Chondrocyte (in vitro differentiated cells): ENCODE results near the gene GALK2. TPM values are rescaled to one million over a fixed set of nuclear protein-coding genes. Genes with fewer than 3 reads are reported as not detected.

Source experiments
- DNase-seq: peaks from one replicate; pipeline ENCODE4 v3.0.0; 2021; ENCODE audit warnings: mixed read lengths, low spot score
- H3K27ac Mint-ChIP-seq: one replicate; pipeline ENCODE4 v1.8.0; 2021; ENCODE audit warnings: mild to moderate bottlenecking, moderate library complexity, mixed read lengths; ENCODE audit not compliant: unreplicated experiment
- H3K27me3 Mint-ChIP-seq: 2 replicates; pipeline ENCODE4 v1.8.0; 2021; ENCODE audit warnings: low read depth, mixed read lengths
- H3K36me3 Mint-ChIP-seq: 2 replicates; pipeline ENCODE4 v1.8.0; 2021; ENCODE audit warnings: low read depth, mixed read lengths
- H3K4me1 Mint-ChIP-seq: 2 replicates; pipeline ENCODE4 v1.8.0; 2021; ENCODE audit warnings: low read depth, mild to moderate bottlenecking, mixed read lengths
- H3K4me3 Mint-ChIP-seq: one replicate; pipeline ENCODE4 v1.8.0; 2021; ENCODE audit warnings: mild to moderate bottlenecking, moderate library complexity, mixed read lengths; ENCODE audit not compliant: unreplicated experiment
- H3K9me3 Mint-ChIP-seq: 2 replicates; pipeline ENCODE4 v1.8.0; 2021; ENCODE audit warnings: low read depth, mixed read lengths
- CTCF ChIP-seq: fragments of 200-600 bp; sonication (generic); IDR thresholded peaks from 2 replicates; pipeline ENCODE4 v1.5.0; 2021; ENCODE audit warnings: antibody characterized with exemption, mild to moderate bottlenecking, moderate library complexity
- total RNA-seq: library from RNA; stranded (reverse); gene quantifications from 3 replicates; pipeline ENCODE4 v1.2.1, GENCODE V29; 2021

Gene GALK2
- total RNA-seq, 1 donor from 2014 or later: 14.8 TPM

- peaks cover 5% of the 10 kb centered on the region for H3K36me3 Mint-ChIP-seq
- TF ChIP-seq CTCF: peak; percentile 42
- no peaks in the 10 kb centered on the region for H3K27me3 Mint-ChIP-seq
- peak overlapping the region; percentile 31 for H3K4me3 Mint-ChIP-seq
- no peak for DNase-seq
- peaks cover 54% of the 10 kb centered on the region for H3K4me1 Mint-ChIP-seq
- H3K9me3 Mint-ChIP-seq: peaks cover 3% of the 10 kb centered on the region
- H3K27ac Mint-ChIP-seq: peak overlapping the region; percentile 91
These were observed 100.7 kb downstream of the GALK2 start for GRCh38 chr15:49270541-49271421.

- H3K27ac Mint-ChIP-seq: no peak overlapping the region
- no peak for TF ChIP-seq CTCF
- H3K36me3 Mint-ChIP-seq: peaks cover 1% of the 10 kb centered on the region
- no peaks in the 10 kb centered on the region for H3K9me3 Mint-ChIP-seq
- H3K27me3 Mint-ChIP-seq: no peaks in the 10 kb centered on the region
- H3K4me1 Mint-ChIP-seq: peaks cover 59% of the 10 kb centered on the region
- DNase-seq: no peak
- H3K4me3 Mint-ChIP-seq: no peak overlapping the region
These were observed 103.8 kb downstream of the GALK2 start for GRCh38 chr15:49273734-49274318.

GRCh38 chr15:49278751-49279150 is 108.7 kb downstream of the GALK2 start:
- H3K36me3 Mint-ChIP-seq: peaks cover 7% of the 10 kb centered on the region
- H3K27me3 Mint-ChIP-seq: no peaks in the 10 kb centered on the region
- H3K4me1 Mint-ChIP-seq: peaks cover 38% of the 10 kb centered on the region
- TF ChIP-seq CTCF: no peak
- no peaks in the 10 kb centered on the region for H3K9me3 Mint-ChIP-seq
- DNase-seq: no peak
- H3K27ac Mint-ChIP-seq: no peak overlapping the region
- H3K4me3 Mint-ChIP-seq: no peak overlapping the region

GRCh38 chr15:49279521-49280456 is 109.7 kb downstream of the GALK2 start:
- Mint-ChIP-seq H3K36me3 (peaks cover 13% of the 10 kb centered on the region), H3K9me3 (no peaks in the 10 kb centered on the region), H3K27ac (no peak overlapping the region), H3K4me3 (no peak overlapping the region), H3K27me3 (no peaks in the 10 kb centered on the region), H3K4me1 (peaks cover 33% of the 10 kb centered on the region)
- no peak for TF ChIP-seq CTCF
- no peak for DNase-seq

GRCh38 chr15:49282366-49282765 is 112.3 kb downstream of the GALK2 start:
- peak overlapping the region; percentile 93 for H3K27ac Mint-ChIP-seq
- TF ChIP-seq CTCF: no peak
- no peak for DNase-seq
- no peaks in the 10 kb centered on the region for H3K9me3 Mint-ChIP-seq
- H3K27me3 Mint-ChIP-seq: no peaks in the 10 kb centered on the region
- no peak overlapping the region for H3K4me3 Mint-ChIP-seq
- H3K4me1 Mint-ChIP-seq: peaks cover 33% of the 10 kb centered on the region
- H3K36me3 Mint-ChIP-seq: peaks cover 29% of the 10 kb centered on the region
